ENCODE results near the gene PDAP1. TPM values are rescaled to one million over a fixed set of nuclear protein-coding genes. Genes with fewer than 3 reads are reported as not detected.

Gene PDAP1
- total and polyA plus RNA-seq, 9 of the 15 experiments (the other 6 are each of a cell fraction or from before 2014, with no cell fraction given): 10.2 to 315 (median 129) TPM

DNA sequence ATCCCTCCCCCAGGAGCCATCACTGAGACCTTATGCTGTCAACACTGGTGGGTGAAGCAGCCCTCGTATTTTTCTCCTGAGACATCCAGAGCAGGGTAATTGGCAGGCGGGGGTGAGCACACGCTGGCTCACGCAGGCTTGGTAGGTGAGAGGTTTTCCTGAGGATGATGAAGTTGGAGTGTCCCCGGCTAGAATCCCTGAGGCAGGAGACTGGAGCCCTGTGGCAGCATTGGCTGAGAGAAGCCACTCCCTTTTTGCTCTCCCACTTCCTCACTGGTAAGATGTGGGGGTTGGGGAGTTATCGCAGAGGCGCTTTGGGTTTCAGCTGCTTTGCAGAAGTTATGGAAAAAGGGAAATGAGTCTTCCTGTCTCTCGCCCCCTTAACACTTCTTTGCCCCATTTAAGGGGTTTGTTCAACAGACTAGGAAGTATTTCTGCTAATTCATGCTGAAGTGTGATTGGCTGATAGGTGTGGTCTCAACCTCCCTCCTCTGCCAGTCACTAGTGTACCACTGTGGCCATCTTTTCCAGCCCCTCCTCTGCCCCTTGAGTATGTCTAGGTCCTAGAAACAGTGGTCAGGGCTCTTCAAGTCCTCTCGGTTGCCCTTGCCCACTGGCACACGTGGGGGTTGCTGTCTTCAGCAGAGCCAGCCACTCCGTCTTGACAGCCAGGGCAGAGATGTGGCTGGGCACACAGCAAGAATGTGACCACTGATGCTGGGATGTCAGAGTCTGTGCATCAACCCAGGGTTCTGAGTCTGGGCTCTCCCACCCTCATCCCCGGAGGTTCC, 28.2 kb downstream of the PDAP1 start (continued):
- TF ChIP-seq SAFB2 (IDR thresholded peaks at IDR 0.05; ENCODE audit: borderline replicate concordance, low read depth, low read length, severe bottlenecking) (no peak), ILF3 (IDR thresholded peaks at IDR 0.05; ENCODE audit: borderline replicate concordance) (no peak), HDAC6 (IDR thresholded peaks at IDR 0.05; ENCODE audit: low read depth, low read length) (no peak), XRCC5 (IDR thresholded peaks at IDR 0.05; ENCODE audit: low read depth, low read length) (peak; percentile 55; the same call in 1 of the 2 replicates), POLR3A (IDR thresholded peaks at IDR 0.05; ENCODE audit: borderline replicate concordance, extremely low read depth, insufficient read depth, insufficient read length) (no peak), LARP7 (IDR thresholded peaks at IDR 0.05) (no peak), KAT7 (CRISPR knock-in tag; IDR thresholded peaks at IDR 0.05; ENCODE audit: borderline replicate concordance) (no peak), ZNF507 (tag; conservative IDR thresholded peaks at IDR 0.05) (no peak), ZNF699 (CRISPR knock-in tag; IDR thresholded peaks at IDR 0.05; ENCODE audit: insufficient replicate concordance) (peak; percentile 25), RBM34 (IDR thresholded peaks at IDR 0.05; ENCODE audit: borderline replicate concordance, insufficient read depth, low read length) (no peak), GABPA (tag; conservative IDR thresholded peaks at IDR 0.05; ENCODE audit: low read depth) (0 out of 2 replicates have a peak, but pooled peaks have one; percentile 38), MYC (IDR thresholded peaks at IDR 0.05; ENCODE audit: low read depth, low read length) (peak; percentile 44; the same call in 1 of the 2 replicates), MYC (CRISPR knock-in tag; IDR thresholded peaks at IDR 0.05; ENCODE audit: borderline replicate concordance, low read depth) (no peak), C11orf30 (IDR thresholded peaks at IDR 0.05; ENCODE audit: low read depth) (peak; percentile 76)
- TF ChIP-seq, protein P1, sequence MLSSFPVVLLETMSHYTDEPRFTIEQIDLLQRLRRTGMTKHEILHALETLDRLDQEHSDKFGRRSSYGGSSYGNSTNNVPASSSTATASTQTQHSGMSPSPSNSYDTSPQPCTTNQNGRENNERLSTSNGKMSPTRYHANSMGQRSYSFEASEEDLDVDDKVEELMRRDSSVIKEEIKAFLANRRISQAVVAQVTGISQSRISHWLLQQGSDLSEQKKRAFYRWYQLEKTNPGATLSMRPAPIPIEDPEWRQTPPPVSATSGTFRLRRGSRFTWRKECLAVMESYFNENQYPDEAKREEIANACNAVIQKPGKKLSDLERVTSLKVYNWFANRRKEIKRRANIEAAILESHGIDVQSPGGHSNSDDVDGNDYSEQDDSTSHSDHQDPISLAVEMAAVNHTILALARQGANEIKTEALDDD (IDR thresholded peaks at IDR 0.05): peak; percentile 54; the same call in 1 of the 2 replicates
- TF ChIP-seq, protein P2, sequence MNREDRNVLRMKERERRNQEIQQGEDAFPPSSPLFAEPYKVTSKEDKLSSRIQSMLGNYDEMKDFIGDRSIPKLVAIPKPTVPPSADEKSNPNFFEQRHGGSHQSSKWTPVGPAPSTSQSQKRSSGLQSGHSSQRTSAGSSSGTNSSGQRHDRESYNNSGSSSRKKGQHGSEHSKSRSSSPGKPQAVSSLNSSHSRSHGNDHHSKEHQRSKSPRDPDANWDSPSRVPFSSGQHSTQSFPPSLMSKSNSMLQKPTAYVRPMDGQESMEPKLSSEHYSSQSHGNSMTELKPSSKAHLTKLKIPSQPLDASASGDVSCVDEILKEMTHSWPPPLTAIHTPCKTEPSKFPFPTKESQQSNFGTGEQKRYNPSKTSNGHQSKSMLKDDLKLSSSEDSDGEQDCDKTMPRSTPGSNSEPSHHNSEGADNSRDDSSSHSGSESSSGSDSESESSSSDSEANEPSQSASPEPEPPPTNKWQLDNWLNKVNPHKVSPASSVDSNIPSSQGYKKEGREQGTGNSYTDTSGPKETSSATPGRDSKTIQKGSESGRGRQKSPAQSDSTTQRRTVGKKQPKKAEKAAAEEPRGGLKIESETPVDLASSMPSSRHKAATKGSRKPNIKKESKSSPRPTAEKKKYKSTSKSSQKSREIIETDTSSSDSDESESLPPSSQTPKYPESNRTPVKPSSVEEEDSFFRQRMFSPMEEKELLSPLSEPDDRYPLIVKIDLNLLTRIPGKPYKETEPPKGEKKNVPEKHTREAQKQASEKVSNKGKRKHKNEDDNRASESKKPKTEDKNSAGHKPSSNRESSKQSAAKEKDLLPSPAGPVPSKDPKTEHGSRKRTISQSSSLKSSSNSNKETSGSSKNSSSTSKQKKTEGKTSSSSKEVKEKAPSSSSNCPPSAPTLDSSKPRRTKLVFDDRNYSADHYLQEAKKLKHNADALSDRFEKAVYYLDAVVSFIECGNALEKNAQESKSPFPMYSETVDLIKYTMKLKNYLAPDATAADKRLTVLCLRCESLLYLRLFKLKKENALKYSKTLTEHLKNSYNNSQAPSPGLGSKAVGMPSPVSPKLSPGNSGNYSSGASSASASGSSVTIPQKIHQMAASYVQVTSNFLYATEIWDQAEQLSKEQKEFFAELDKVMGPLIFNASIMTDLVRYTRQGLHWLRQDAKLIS (CRISPR knock-in tag; IDR thresholded peaks at IDR 0.05): 0 out of 2 replicates have a peak, but pooled peaks have one; percentile 32
- TF ChIP-seq, protein P3, sequence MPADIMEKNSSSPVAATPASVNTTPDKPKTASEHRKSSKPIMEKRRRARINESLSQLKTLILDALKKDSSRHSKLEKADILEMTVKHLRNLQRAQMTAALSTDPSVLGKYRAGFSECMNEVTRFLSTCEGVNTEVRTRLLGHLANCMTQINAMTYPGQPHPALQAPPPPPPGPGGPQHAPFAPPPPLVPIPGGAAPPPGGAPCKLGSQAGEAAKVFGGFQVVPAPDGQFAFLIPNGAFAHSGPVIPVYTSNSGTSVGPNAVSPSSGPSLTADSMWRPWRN (IDR thresholded peaks at IDR 0.05; ENCODE audit: low read depth): no peak
- TF ChIP-seq, protein P4, sequence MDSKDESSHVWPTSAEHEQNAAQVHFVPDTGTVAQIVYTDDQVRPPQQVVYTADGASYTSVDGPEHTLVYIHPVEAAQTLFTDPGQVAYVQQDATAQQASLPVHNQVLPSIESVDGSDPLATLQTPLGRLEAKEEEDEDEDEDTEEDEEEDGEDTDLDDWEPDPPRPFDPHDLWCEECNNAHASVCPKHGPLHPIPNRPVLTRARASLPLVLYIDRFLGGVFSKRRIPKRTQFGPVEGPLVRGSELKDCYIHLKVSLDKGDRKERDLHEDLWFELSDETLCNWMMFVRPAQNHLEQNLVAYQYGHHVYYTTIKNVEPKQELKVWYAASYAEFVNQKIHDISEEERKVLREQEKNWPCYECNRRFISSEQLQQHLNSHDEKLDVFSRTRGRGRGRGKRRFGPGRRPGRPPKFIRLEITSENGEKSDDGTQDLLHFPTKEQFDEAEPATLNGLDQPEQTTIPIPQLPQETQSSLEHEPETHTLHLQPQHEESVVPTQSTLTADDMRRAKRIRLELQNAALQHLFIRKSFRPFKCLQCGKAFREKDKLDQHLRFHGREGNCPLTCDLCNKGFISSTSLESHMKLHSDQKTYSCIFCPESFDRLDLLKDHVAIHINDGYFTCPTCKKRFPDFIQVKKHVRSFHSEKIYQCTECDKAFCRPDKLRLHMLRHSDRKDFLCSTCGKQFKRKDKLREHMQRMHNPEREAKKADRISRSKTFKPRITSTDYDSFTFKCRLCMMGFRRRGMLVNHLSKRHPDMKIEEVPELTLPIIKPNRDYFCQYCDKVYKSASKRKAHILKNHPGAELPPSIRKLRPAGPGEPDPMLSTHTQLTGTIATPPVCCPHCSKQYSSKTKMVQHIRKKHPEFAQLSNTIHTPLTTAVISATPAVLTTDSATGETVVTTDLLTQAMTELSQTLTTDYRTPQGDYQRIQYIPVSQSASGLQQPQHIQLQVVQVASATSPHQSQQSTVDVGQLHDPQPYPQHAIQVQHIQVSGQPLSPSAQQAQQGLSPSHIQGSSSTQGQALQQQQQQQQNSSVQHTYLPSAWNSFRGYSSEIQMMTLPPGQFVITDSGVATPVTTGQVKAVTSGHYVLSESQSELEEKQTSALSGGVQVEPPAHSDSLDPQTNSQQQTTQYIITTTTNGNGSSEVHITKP (IDR thresholded peaks at IDR 0.05; ENCODE audit: partially characterized antibody): peak; percentile 29

Measured in K562 (cell line).